PC-3 (cell line): ENCODE data around the gene CNOT6L.

Experiments
- EZH2 ChIP-seq: fragments of 300-600 bp; sonication (generic); IDR thresholded peaks from one replicate; pipeline ENCODE4 v1.6.1; 2017; ENCODE audit warnings: antibody characterized with exemption, mild to moderate bottlenecking, low read length; ENCODE audit not compliant: unreplicated experiment
- EZH2phosphoT487 ChIP-seq: fragments of 300-600 bp; sonication (generic); IDR thresholded peaks from 2 replicates; pipeline ENCODE4 v1.6.1; 2018; ENCODE audit warnings: mild to moderate bottlenecking, antibody characterized with exemption, low read length, borderline replicate concordance
- TF ChIP-seq, protein P1 (sequence below): fragments of 300-600 bp; sonication (generic); conservative IDR thresholded peaks from 2 replicates; pipeline ENCODE4 v1.5.1; 2017; ENCODE audit warnings: antibody characterized with exemption, low read depth, mild to moderate bottlenecking, low read length

DNA sequence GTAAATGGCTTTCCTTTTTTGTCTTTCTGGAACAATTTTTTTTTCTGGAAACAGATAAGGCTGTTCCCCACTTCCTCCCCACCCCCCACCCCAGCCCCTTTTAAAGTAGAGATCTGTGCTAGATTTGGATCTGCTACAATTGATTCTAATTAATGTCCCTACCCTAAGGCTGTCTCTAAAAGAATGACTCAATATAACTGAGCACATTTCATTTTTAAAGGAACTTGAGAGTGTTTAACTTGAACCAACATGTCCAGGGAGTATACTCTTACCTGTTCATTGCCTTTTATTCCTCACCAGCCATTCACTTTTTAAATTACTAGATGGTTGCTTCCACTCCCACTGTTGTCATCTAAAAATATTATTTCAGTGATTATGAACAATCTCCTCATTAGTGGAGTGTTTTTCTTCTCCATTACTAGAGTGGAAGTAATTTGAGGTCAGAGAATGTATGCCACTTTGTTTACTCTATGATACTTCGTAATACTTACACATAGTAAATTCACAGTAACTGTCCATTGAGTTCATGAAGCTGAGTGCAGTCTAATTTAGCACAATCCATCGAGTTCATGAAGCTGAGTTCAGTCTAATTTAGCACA lies 14.1 kb upstream of the CNOT6L start:
- TF ChIP-seq, protein P1, sequence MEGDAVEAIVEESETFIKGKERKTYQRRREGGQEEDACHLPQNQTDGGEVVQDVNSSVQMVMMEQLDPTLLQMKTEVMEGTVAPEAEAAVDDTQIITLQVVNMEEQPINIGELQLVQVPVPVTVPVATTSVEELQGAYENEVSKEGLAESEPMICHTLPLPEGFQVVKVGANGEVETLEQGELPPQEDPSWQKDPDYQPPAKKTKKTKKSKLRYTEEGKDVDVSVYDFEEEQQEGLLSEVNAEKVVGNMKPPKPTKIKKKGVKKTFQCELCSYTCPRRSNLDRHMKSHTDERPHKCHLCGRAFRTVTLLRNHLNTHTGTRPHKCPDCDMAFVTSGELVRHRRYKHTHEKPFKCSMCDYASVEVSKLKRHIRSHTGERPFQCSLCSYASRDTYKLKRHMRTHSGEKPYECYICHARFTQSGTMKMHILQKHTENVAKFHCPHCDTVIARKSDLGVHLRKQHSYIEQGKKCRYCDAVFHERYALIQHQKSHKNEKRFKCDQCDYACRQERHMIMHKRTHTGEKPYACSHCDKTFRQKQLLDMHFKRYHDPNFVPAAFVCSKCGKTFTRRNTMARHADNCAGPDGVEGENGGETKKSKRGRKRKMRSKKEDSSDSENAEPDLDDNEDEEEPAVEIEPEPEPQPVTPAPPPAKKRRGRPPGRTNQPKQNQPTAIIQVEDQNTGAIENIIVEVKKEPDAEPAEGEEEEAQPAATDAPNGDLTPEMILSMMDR, result no peak
- no peak for TF ChIP-seq EZH2phosphoT487
- TF ChIP-seq EZH2, result no peak
